HEK293 (cell line): Measurements from ENCODE around the gene PLK4.
"Not testable (repeated sequence)": the region's sequence is repeated elsewhere in the genome, so short reads cannot be mapped to it uniquely, and the experiment has no call there.

Source experiments
- CTCF ChIA-PET: fragments of 350-600 bp; formaldehyde crosslinking; extraction: SDS; loops from one replicate; lab custom pipeline; 2021; ENCODE audit warnings: antibody characterized with exemption; lab: Yijun Ruan, JAX
- POLR2A ChIA-PET: fragments of 300-600 bp; formaldehyde crosslinking; extraction: SDS; loops from one replicate; lab custom pipeline; 2020; ENCODE audit warnings: antibody characterized with exemption, inconsistent platforms; lab: Yijun Ruan, JAX
- H3K27ac ChIP-seq: fragments of 200-500 bp; sonication (Bioruptor generic); 2 replicates; pipeline ENCODE4 v1.5.1; 2014; ENCODE audit warnings: low read depth, low read length, control low read depth, inconsistent platforms; ENCODE audit errors: extremely low read depth
- H3K36me3 ChIP-seq, 2 experiments: fragments of 200-500 bp in 1 of 2; sonication (Bioruptor generic) in 1 of 2; 1 replicate in 1 of 2; 2 replicates in 1 of 2; pipeline ENCODE4 v1.5.1; 2014 to 2017; ENCODE audit warnings: inconsistent platforms in 2 of 2, low read length in 2 of 2; ENCODE audit not compliant: control insufficient read depth in 2 of 2, insufficient read depth in 1 of 2
- H3K4me1 ChIP-seq: fragments of 200-500 bp; sonication (Bioruptor generic); 2 replicates; pipeline ENCODE4 v1.5.1; 2014; ENCODE audit warnings: mild to moderate bottlenecking, low read length, inconsistent platforms; ENCODE audit not compliant: control insufficient read depth, insufficient read depth
- H3K4me3 ChIP-seq: 2 replicates; pipeline ENCODE4 v1.5.1; 2011; ENCODE audit warnings: low read depth, mild to moderate bottlenecking, control low read depth, low read length, moderate library complexity
- H3K9me3 ChIP-seq: fragments of 200-500 bp; sonication (Bioruptor generic); 2 replicates; pipeline ENCODE4 v1.5.1; 2014; ENCODE audit warnings: low read depth, low read length, inconsistent platforms; ENCODE audit not compliant: control insufficient read depth, insufficient read depth
- GLIS2 ChIP-seq: fragments of 450-650 bp; formaldehyde crosslinking; IDR thresholded peaks from 2 replicates; pipeline ENCODE4 v1.5.1; 2016; ENCODE audit warnings: missing biosample characterization, missing genetic modification characterization
- HOXA7 ChIP-seq: sonication (generic); formaldehyde crosslinking; IDR thresholded peaks from 2 replicates; pipeline ENCODE4 v1.8.1; 2022; ENCODE audit warnings: missing genetic modification reagents, borderline replicate concordance
- HOXD13 ChIP-seq: sonication (generic); formaldehyde crosslinking; IDR thresholded peaks from 2 replicates; pipeline ENCODE4 v1.8.0; 2022; ENCODE audit warnings: missing genetic modification reagents, borderline replicate concordance
- OSR2 ChIP-seq: fragments of 450-650 bp; formaldehyde crosslinking; IDR thresholded peaks from 2 replicates; pipeline ENCODE4 v1.5.1; 2016; ENCODE audit warnings: missing biosample characterization, missing genetic modification characterization
- PRDM1 ChIP-seq: fragments of 450-650 bp; formaldehyde crosslinking; IDR thresholded peaks from 2 replicates; pipeline ENCODE4; 2016; ENCODE audit warnings: missing biosample characterization, missing genetic modification characterization
- PRDM10 ChIP-seq: fragments of 450-650 bp; formaldehyde crosslinking; IDR thresholded peaks from 2 replicates; pipeline ENCODE4 v1.5.1; 2016; ENCODE audit warnings: missing biosample characterization, missing genetic modification characterization
- YY1 ChIP-seq: fragments of 450-650 bp; formaldehyde crosslinking; IDR thresholded peaks from 2 replicates; pipeline ENCODE4 v1.5.1; 2018; ENCODE audit warnings: missing biosample characterization, missing genetic modification characterization
- ZEB2 ChIP-seq: fragments of 450-650 bp; formaldehyde crosslinking; IDR thresholded peaks from 2 replicates; pipeline ENCODE4 v1.5.1; 2016; ENCODE audit warnings: missing biosample characterization, missing genetic modification characterization
- ZFP69B ChIP-seq: fragments of 450-650 bp; formaldehyde crosslinking; IDR thresholded peaks from 2 replicates; pipeline ENCODE4 v1.5.1; 2016; ENCODE audit warnings: missing biosample characterization, missing genetic modification characterization
- ZNF121 ChIP-seq: fragments of 450-650 bp; formaldehyde crosslinking; IDR thresholded peaks from 2 replicates; pipeline ENCODE4 v1.5.1; 2016; ENCODE audit warnings: missing biosample characterization, missing genetic modification characterization
- ZNF146 ChIP-seq: fragments of 450-650 bp; formaldehyde crosslinking; IDR thresholded peaks from 2 replicates; pipeline ENCODE4 v1.5.1; 2016; ENCODE audit warnings: missing biosample characterization, missing genetic modification characterization
- ZNF280D ChIP-seq: fragments of 450-650 bp; formaldehyde crosslinking; IDR thresholded peaks from 2 replicates; pipeline ENCODE4 v1.5.1; 2016; ENCODE audit warnings: missing biosample characterization, missing genetic modification characterization
- ZNF366 ChIP-seq: fragments of 450-650 bp; formaldehyde crosslinking; conservative IDR thresholded peaks from 2 replicates; pipeline ENCODE4 v1.5.1; 2016; ENCODE audit warnings: missing biosample characterization, missing genetic modification characterization
- ZNF513 ChIP-seq: fragments of 450-650 bp; IDR thresholded peaks from 2 replicates; pipeline ENCODE4 v1.5.1; 2018; ENCODE audit warnings: missing biosample characterization, missing genetic modification characterization
- ZNF529 ChIP-seq: fragments of 450-650 bp; formaldehyde crosslinking; IDR thresholded peaks from 2 replicates; pipeline ENCODE4 v1.5.1; 2017; ENCODE audit warnings: missing genetic modification characterization, missing biosample characterization; ENCODE audit not compliant: insufficient replicate concordance
- ZNF580 ChIP-seq: fragments of 450-650 bp; formaldehyde crosslinking; IDR thresholded peaks from 2 replicates; pipeline ENCODE4 v1.5.1; 2016; ENCODE audit warnings: missing biosample characterization, missing genetic modification characterization
- ZNF624 ChIP-seq: fragments of 450-650 bp; formaldehyde crosslinking; IDR thresholded peaks from 2 replicates; pipeline ENCODE4 v1.5.1; 2017; ENCODE audit warnings: missing biosample characterization, missing genetic modification characterization
- ZNF645 ChIP-seq: fragments of 450-650 bp; formaldehyde crosslinking; IDR thresholded peaks from 2 replicates; pipeline ENCODE4; 2016; ENCODE audit warnings: missing biosample characterization, missing genetic modification characterization
- ZNF768 ChIP-seq: fragments of 450-650 bp; formaldehyde crosslinking; IDR thresholded peaks from 2 replicates; pipeline ENCODE4 v1.5.1; 2018; ENCODE audit warnings: missing biosample characterization, mild to moderate bottlenecking, missing genetic modification characterization
- ZSCAN4 ChIP-seq: fragments of 450-650 bp; formaldehyde crosslinking; IDR thresholded peaks from 2 replicates; pipeline ENCODE4 v1.5.1; 2017; ENCODE audit warnings: missing biosample characterization, missing genetic modification characterization

The PLK4 gene

GRCh38 chr4:127896528-127896927, 15.8 kb downstream of the PLK4 start:
- Histone ChIP-seq H3K4me3 (no peak overlapping the region), H3K36me3 (peaks cover 16 to 63% of the 10 kb centered on the region in 2 experiments), H3K9me3 (no peaks in the 10 kb centered on the region), H3K4me1 (no peaks in the 10 kb centered on the region)
- ChIA-PET POLR2A (interaction anchor here (0.7 kb wide), 1 partner anchor 164 kb away, joined by 5 read pairs; the partner anchor contains the start of gene LARP1B), CTCF (no interaction called here)
- TF ChIP-seq ZEB2 (tag by site-specific recombination) (no peak), ZNF121 (tag by site-specific recombination) (no peak), ZNF366 (no peak), HOXA7 (CRISPR knock-in tag) (no peak), ZNF529 (tag by site-specific recombination) (no peak), GLIS2 (no peak), OSR2 (tag by site-specific recombination) (no peak), ZNF768 (tag by site-specific recombination) (no peak), ZNF624 (tag by site-specific recombination) (no peak), ZFP69B (tag by site-specific recombination) (no peak), ZSCAN4 (tag by site-specific recombination) (no peak), ZNF645 (tag by site-specific recombination) (no peak), YY1 (tag by site-specific recombination) (no peak), PRDM10 (no peak), PRDM1 (no peak), ZNF513 (tag by site-specific recombination) (no peak), HOXD13 (no peak)
- TF ChIP-seq, all 188 proteins: peak for 0
- H3K27ac ChIP-seq = no peak overlapping the region

GRCh38 chr4:127899682-127900081, 19.0 kb downstream of the PLK4 start:
- H3K4me1 ChIP-seq, H3K4me3 ChIP-seq, CTCF ChIA-PET, H3K27ac ChIP-seq, POLR2A ChIA-PET: not testable (repeated sequence)
- peak; percentile 71 for TF ChIP-seq ZNF580 (tag by site-specific recombination)
- peak; percentile 98 for TF ChIP-seq ZNF146 (tag by site-specific recombination)
- TF ChIP-seq ZNF280D (tag by site-specific recombination) = 0 out of 2 replicates have a peak, but pooled peaks have one; percentile 33
- TF ChIP-seq, all 188 proteins: peak for 3; not testable (repeated sequence) for 185
- H3K9me3 ChIP-seq = not testable (repeated sequence)
- peaks cover 16 to 36% of the 10 kb centered on the region in 2 experiments for H3K36me3 ChIP-seq
